NCI-H2196 treated with DMSO at 0.1 percent for 48 hours (cell line): ENCODE results near the gene HTR5A.

Experiments
- DNase-seq: peaks from one replicate; lab custom pipeline; 2025; ENCODE audit not compliant: unreplicated experiment; lab: John Stamatoyannopoulos, UW

HTR5A gene

DNA sequence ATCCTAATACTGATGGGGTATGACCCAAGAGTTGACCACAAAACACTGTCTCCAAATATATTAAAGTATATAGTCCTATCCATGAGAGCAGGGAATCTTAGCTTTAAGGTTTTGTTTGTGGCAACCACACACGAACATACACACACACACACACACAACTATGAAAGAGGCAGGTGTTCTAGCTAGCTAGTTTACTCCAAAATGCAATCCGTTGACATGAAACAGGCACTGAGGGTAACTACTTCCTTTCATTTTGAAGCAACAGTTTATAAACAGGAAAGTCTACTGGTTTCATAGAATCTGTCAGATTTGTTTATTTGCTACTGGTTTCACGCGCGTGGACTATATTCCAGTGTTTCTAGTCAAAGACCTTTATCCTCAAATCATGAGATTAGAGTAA is 14.8 kb downstream of the HTR5A start:
- no peak for DNase-seq

DNA sequence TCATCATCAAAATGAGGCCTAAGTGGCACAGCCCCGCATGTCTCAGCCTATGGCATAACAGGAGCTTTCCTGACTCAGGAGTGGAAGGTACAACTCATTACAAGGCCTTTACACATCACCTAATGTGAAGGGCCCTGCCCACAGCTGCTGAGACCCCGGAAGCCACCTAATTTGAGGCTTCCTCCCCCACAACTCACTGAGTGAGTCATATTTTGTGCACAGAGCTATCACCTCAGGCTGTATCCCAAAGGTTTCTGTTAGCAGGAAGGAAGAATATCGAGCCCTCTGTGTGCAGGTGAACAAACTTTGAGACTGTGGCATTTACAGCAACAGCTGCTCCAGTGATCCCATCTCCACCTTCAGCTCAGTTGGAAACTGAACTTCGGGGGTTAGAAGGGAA is 20.6 kb downstream of the HTR5A start:
- DNase-seq: no peak

DNA sequence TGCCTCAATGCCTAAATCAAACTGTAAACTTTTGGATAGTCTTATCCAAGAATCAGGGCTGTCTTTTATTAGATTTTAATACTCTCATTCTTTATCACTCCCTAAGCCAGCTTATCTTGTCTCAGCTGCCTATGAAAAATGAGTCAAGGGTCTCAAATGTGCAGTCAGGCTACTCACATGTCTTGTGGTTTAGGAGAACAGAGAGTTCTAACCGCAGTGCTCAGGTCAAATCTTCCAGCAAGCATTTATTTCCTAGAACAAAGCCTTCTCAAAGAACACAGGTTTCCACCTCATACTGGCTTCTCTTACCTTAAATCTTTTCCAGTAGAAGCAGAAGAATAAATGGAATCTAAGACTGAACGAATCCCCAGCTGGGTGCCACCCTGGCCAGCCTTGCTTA is 23.5 kb downstream of the HTR5A start:
- DNase-seq: no peak

DNA sequence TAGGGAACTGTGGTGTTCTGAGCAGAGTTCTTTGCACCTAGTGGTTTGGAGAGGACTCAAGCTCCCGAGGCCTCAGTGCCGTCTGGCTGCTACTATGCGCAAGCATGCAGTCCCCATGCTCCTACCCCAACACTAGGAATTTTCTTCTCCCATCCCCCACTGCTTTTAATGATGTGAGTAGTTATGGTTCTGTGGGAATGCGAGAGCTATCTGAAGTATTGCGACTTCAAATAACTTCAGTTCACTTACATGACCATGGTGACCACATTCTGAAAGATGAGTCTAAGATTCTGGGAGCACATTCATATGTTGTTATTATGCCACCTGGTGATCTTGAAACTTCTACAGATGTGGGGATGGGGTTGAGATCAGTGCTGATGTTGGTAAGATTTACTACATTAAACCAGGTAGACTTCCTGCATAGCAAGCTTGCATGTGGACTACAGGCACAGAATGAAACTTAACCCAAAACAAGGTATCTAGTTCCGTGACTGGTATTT is 24.6 kb downstream of the HTR5A start:
- DNase-seq: no peak

DNA sequence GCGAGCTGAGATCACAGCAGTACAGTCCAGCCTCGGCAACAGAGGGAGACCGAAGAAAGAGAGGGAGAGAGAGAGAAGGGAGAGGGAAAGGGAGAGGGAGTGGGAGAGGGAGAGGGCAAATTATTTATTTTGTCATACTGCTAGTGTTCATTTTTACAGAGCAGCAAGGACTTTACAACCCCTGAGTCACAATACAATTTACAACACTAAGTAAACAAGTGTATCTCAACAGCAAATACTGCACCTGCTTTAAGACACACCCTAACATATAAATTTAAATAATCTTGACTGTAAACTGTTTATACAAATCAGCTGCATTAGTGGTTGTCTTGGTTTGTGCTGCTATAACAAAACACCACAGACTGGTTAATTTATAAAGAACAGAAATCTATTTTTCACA is 27.2 kb downstream of the HTR5A start:
- DNase-seq: no peak

DNA sequence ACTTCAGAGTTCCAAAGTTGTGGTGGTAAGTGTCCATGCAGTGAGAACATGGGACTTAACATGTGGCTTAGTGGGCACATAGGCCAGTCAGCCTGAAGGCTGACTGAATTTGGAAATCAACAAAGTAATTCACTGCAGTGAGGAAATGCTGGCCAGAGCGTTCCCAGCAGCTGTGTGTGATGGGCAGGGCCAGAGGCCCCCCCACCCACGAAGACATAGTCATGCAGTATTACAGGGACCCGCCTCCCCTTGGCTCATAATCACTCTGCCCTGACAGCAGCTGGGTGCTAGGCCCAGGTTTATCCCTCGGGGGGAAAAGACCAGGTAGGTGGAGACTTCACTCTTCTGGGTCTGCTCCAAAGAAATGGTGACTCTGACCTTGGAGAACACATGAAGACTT is 33.7 kb downstream of the HTR5A start:
- DNase-seq: no peak

DNA sequence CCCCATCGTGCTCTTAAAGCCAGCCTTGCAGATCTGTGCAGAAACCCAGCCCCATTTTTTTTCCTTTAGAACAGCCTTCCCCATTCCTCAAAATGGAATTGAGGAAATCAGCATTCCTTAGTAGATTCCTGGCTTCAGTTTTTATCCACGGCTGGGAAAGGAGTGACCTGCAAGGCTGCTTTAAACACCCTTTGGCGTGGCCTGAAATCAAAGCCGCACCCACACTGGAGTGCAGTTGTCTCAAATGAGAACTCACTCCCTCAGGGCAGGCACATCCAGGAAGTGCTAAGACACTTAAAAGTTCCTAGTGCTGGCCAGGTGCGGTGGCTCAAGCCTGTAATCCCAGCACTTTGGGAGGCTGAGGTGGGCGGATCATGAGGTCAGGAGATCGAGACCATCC is 34.8 kb downstream of the HTR5A start:
- no peak for DNase-seq

DNA sequence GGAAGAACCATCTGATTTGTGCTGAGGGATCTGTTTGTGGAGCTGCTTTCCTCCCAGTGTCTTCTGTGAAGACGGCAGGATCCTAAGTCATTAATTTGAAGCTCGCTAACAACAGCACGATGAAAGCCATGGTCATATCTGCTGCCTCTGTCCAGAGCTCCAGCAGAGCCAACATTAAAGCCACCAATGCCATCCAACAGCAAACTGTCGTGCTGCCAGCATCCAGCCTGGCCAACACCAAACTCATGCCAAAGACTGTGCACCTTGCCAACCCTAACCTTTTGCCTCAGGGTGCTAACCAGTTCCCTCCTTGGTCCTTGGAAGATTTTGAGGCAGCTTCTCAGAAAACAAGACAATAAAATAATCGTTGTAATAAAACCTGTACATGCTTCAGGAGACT is 36.2 kb downstream of the HTR5A start:
- no peak for DNase-seq

DNA sequence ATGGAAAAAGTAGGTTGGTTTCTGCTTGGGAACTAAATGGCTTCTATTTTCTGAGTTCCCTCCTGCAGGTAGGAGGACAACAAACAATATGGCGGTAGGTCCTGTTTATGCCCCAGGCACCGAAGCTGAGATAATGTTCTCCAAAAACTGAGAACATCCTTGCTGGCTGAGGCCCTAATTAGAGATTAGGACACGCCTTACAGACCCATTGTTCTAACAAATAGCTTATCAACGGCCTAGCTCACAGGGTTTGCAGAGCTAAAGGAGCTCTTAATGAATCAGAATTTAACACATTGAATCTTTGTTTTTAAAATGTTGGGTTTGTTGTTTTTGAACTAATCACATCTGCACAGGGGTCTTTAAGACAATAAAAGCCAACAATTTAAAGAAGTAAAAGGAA is 37.0 kb downstream of the HTR5A start:
- no peak for DNase-seq

DNA sequence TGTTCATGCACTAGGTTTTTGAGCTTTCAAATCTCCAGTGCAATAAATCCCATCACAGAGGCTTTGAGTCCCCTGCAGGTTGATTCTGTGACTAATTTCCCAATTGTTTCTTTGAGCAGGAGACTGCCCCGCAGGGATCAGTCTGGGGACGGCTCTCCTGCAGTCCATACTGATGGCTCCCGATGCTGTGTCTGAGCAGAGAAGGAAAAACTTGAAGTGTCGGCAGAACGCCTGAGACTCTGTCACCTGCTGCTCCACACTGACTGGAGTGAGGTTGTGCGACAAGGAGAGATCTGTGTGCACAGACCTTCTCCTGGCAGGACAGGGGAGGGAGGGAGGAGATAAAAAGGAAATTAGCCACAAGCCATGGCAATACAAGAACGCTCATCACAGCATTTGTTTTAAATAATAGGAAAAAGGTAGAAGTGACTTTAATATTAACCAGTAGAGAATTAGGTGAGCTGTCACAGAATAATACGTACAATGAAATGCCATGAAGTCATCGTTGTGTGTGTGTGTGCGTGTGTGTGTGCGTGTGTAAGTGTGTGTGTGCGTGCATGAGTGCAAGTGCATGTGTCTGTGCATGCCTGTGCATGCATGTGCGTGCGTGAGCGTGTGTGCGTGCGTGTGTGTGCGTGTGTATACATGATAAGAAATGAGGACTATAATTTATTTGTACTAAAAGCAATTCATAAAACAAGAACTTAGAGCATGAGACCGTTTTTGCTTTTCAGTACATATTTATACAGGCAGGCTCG is 38.2 kb downstream of the HTR5A start:
- DNase-seq: no peak

DNA sequence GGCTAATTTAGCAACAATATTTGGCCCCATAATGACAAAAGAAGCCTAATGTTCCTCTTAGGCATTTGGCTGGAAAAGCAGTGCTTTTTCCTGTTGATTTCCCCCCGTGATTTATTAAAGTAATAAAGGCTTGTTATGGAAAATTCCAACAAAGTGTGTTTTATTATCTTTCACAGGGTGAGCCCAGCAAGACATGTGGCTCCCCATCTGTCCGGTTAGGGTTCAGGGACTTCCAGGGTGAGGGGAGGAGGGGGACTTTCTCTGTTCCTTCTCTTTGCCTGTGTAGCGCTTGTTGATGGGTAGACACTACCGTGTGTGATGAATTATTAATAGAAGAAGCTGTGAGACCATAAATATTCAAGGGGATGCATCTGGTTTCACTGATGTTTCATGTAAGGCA is 39.0 kb downstream of the HTR5A start:
- DNase-seq: no peak

DNA sequence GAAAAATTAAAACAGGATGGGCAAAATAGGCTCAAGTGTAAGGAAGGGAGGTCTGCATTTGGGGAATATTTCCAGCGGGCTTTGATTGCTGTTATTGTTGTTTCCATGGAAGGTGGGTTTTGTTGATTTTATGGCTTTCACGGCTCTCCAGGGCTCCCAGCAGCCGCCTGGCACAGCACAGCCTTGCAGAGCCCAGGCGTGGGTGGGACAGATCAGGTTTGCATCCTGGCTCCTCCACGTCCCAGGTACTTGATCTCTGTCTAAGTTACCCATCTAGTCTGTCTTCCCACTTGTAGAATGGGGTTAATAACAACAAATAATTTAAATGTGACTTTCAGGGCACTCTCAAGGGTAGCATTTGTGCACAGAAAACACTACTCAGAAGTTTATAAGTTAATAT is 45.2 kb downstream of the HTR5A start:
- DNase-seq: no peak

DNA sequence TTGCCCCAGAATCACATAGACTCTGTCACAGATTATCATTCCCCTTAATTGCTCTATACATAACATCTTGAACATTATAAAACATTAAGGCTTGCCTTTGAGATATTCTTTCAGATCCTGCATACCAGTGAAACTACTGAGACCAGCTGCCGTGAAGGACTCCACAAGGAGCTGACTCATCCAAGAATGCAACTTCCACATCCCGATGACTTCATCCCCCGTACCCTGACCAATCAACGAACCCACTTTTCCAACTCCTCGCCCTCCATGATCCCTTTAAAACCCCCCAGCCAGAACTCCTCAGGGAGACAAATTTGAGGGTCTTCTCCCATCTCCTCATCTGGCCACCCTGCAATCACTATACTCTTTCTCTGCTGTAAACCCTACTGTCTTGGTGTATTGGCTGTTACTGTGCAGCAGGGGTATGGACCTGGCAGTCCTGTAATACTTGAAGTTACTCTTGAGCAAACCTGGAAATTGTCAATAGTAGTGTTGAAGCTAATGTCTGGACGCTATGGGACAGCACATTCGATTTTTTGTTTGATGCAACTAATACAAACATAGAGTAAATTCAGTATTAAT is 49.8 kb downstream of the HTR5A start:
- no peak for DNase-seq

DNA sequence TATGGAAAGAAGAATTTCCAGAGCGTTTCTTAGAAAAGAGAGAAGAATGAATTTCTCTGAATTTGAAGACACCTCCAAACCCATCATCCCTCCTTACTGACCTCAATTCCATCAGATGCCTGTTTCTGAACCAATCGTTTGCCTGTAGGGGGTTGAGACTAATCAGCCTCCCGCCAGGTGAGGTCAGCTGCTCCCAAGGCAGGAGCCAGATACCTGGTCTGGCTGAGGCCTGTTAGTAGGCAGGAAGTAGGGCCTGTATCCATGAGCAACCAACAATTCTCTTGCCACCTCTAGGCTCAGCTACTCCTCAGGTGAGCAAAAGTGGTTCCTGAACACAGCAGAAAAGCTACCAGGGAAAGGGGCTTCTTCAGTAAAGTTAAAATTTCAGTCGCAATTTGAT is 50.3 kb downstream of the HTR5A start:
- no peak for DNase-seq

DNA sequence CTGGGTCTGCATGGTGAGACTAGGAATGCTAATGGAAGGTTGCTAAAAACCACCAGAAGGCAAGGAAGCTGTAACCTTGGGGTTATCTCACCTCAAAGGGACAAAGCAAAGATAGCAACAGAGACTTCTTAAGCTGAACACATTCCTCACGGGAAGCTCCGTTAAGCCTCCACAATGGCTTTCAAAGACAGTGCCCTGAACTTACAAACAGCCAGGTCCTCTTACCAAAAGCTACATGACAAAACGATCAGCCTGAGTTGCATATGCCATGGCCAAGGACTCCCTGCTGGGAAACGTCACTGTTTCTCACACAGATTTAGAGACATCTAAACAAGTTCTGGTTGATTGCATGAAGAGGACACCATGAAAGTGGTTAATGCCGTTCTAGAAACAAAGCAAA is 52.7 kb downstream of the HTR5A start:
- DNase-seq: no peak

DNA sequence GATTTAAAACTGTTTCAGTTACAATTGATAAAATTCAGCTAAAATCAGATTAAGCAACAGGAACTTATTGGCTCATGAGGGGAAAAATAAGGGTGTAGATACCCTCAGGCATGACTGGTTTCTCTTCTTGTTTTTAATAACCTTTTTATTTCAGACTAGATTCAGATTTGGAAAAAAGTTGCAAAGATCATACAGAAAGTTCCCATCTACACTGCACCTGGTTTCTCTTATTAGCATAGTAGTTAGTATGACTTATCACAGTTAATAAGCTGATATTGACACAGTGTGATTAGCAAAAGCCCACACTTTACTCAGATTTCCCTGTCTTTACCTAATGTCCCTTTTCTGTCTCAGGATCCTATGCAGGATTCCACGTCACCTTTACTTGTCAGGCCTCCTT is 53.3 kb downstream of the HTR5A start:
- no peak for DNase-seq

DNA sequence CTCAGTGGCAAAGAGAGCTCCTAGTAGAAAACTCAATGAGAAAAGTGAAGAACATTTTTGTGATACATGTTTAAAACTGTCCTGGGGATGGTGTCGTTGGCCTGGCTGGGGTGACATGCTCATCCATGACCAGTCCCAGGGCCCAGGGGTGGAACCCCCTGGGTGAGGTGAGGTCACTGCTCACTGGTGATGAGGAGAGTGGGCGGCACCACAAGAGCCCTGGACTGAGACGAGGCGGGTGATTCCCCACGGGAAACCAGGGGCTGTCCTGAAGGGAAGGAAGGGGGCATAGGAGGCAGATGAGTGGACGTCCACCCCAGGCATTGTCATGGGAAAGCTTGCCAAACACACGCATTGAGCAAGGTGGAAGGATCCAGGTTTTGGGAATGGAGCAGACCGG is 54.6 kb downstream of the HTR5A start:
- DNase-seq: no peak

DNA sequence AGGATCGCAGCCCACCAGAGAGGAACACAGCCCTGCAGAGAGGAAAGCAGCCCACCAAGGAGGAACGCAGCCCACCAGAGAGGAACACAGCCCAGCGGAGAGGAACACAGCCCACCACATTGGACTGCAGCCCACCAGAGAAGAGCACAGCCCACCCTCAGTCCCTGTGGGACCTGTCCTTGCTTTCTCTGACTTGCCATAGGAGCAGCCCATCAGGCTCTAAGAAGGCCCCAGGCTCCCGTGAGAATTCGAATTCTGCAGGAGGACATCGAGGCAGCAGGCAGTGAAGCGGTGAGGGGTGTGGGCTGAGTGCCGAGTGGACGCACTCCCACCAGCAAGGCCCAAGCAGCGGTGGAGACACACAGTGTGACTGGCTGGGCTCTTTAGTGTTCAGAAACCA is 59.1 kb downstream of the HTR5A start:
- no peak for DNase-seq

DNA sequence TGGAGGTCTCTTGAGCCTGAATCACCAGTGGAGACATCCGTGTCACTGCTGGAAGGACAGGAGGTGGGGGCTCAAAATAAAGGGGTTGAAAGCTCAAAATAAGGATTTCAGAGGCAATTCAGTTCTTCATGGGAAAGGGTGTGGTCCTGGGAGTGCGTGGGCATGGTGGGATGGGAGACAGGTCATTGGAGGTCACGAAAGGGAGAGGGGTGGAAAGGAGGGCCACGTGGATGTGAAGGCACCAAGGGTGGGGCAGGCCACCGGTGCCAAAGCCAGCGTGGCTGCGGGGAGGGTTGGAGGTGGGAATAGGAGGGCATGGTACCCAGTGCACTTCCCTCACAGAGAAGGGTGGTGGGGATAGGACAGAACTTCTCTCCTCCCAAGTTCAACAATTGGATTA is 59.7 kb downstream of the HTR5A start:
- no peak for DNase-seq

DNA sequence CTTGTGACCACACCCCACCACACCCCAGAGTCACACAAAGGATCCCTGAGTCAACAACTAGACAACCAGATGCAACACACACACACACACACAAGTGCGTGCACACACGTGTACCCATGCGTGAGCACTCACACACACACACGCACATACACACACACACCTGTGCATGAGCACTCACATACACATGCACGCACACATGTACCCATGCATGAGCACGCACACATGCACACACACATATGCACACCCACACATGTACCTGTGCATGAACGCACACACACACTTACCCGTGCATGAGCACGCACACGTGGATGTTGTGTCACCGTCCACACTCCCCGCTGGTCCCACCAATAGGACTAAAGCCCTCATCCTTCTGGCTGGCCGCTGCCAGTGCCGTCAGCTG is 60.4 kb downstream of the HTR5A start:
- DNase-seq: no peak

DNA sequence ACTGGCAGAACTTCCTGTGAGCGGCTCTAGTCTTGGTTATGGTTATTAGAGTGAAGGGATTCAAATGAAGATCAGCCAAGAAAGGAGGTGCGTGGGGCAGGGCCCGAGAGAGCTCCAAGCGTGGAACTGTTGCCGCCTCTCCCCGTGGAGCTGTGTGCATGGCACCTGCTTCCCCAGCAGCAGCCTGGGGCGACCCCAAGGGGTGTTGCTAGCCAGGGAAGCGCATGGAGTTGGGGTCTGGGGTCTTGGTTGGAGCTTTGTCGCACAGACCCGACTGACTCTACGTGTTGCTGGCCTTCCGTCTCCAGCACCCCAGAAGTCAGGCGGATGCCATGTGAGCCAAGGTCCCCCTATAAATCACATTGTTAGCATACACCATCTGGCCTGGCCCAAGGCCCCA is 61.0 kb downstream of the HTR5A start:
- DNase-seq: no peak

DNA sequence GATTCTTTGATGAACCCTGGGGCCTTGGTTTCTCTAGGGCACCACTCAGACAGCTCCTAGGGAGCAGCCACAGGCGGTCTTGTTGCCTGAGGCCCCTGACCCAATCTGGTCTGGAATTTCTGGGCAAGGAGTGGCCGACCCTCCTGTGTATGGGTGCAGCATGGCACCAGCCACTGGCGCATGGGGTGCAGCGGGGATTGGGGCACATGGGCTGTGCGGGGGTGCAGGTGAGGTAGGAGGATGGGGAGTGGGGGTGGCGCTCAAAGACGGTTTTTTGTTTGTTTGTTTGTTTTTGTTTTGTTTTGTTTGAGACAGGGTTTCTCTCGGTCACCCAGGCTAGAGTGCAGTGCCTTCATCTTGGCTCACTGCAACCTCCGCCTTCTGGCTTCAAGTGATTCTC is 62.3 kb downstream of the HTR5A start:
- DNase-seq: no peak

DNA sequence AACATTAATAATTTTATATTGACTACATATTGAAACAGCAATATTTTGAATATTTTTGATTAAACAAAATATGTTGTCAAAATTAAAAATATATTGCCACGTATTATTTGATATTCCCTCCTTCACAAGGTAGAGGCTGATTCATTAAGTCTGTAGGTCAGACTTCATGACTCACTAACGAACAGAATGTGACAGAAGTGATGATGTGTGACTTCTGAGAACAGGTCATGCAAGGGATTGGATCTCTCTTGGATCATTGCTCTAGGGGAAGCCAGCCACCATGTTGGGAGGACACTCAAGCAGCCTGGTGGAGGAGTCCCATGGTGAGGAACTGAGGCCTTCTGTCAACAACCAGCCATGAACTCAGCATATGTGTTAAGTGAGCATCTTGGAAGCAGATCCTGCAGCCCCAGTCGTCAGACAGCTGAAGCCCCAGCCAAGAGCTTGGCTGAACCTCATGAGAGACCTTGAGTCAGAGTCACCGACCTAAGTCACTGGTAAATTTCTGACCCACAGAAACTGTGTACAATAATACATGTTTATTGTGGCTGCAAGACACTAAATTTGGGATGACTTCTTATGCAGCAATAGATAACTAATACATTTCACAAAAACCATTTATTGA is 66.6 kb downstream of the HTR5A start:
- DNase-seq: no peak
